Measurements from ENCODE around the gene PDE6B. TPM values are rescaled to one million over a fixed set of nuclear protein-coding genes. Genes with fewer than 3 reads are reported as not detected.

The PDE6B gene
- total and polyA plus RNA-seq, 7 donors = 0.03 to 0.48 (median 0.31) TPM; not detected in 1

- no peaks in the 10 kb centered on the region for H3K9me3 ChIP-seq
- ATAC-seq (peak; percentile 16 to 39 (median 34)), DNase-seq (peak; percentile 68 to 84)
- H3K27ac ChIP-seq = no peak overlapping the region
- no peaks in the 10 kb centered on the region for H3K36me3 ChIP-seq (ENCODE audit: insufficient read depth in 1 of 2, low read depth in 1 of 2)
- no peak overlapping the region for H3K4me3 ChIP-seq
- peaks cover 24% of the 10 kb centered on the region for H3K4me1 ChIP-seq
- intact Hi-C loops (cut with DNase I) = no loop called here
- 36 to 49% (median 39%) methylated on average over 19 of the region's 19 CpGs for WGBS, 3 donors
- H3K27me3 ChIP-seq (ENCODE audit: insufficient read depth in 3 of 3, low read length in 2 of 3) = peaks cover 0 to 3% (median 0%) of the 10 kb centered on the region in 3 donors
- TF ChIP-seq CTCF (IDR thresholded peaks at IDR 0.05) = peak; percentile 53
These were observed 58.7 kb downstream of the PDE6B start for GRCh38 chr4:683982-684622.

GRCh38 chr4:684623-685327 is 59.4 kb downstream of the PDE6B start:
- Histone ChIP-seq H3K27ac (no peak overlapping the region), H3K4me1 (peaks cover 24% of the 10 kb centered on the region)

GRCh38 chr4:685679-686412 is 60.5 kb downstream of the PDE6B start:
- 86 to 89% (median 88%) methylated on average over 37 of the region's 37 CpGs for WGBS, 3 donors
- H3K27me3 ChIP-seq (ENCODE audit: insufficient read depth in 3 of 3, low read length in 2 of 3) = peaks cover 0 to 3% (median 0%) of the 10 kb centered on the region in 3 donors
- TF ChIP-seq CTCF (IDR thresholded peaks at IDR 0.05) = no peak
- no peaks in the 10 kb centered on the region for H3K36me3 ChIP-seq (ENCODE audit: insufficient read depth in 1 of 2, low read depth in 1 of 2)
- no peaks in the 10 kb centered on the region for H3K9me3 ChIP-seq
- ATAC-seq (no peak), DNase-seq (peak in 1 of 2 donors; percentile 56)
- peaks cover 16% of the 10 kb centered on the region for H3K4me1 ChIP-seq
- intact Hi-C loops (cut with DNase I) = no loop called here
- no peak overlapping the region for H3K27ac ChIP-seq
- no peak overlapping the region for H3K4me3 ChIP-seq

More at GRCh38 chr4:684623-685327, 59.4 kb downstream of the PDE6B start:
- no peak for DNase-seq
- no peak for ATAC-seq
- Histone ChIP-seq H3K9me3 (no peaks in the 10 kb centered on the region), H3K27me3 (ENCODE audit: insufficient read depth in 3 of 3, low read length in 2 of 3) (peaks cover 0 to 3% (median 0%) of the 10 kb centered on the region in 3 donors), H3K4me3 (no peak overlapping the region), H3K36me3 (ENCODE audit: insufficient read depth in 1 of 2, low read depth in 1 of 2) (no peaks in the 10 kb centered on the region)
- TF ChIP-seq CTCF (IDR thresholded peaks at IDR 0.05) = no peak
- 71 to 79% (median 72%) methylated on average over 21 of the region's 21 CpGs for WGBS, 3 donors
- intact Hi-C loops (cut with DNase I) = no loop called here

GRCh38 chr4:686413-687040 is 61.2 kb downstream of the PDE6B start:
- Histone ChIP-seq H3K4me3 (no peak overlapping the region), H3K4me1 (peaks cover 16% of the 10 kb centered on the region), H3K27me3 (ENCODE audit: insufficient read depth in 3 of 3, low read length in 2 of 3) (no peaks in the 10 kb centered on the region), H3K27ac (peak overlapping the region; percentile 92), H3K9me3 (no peaks in the 10 kb centered on the region), H3K36me3 (ENCODE audit: insufficient read depth in 1 of 2, low read depth in 1 of 2) (no peaks in the 10 kb centered on the region)
- 83 to 88% (median 83%) methylated on average over 31 of the region's 31 CpGs for WGBS, 3 donors
- peak in 1 of 4 donors; percentile 2 for ATAC-seq
- intact Hi-C loops (cut with DNase I) = no loop called here
- DNase-seq = peak in 1 of 2 donors; percentile 65
- no peak for TF ChIP-seq CTCF (IDR thresholded peaks at IDR 0.05)

All from psoas muscle (tissue), 8 donors.